PFSK-1 (cell line): Measurements from ENCODE around the gene WFS1.

Source experiments
- FOXP2 ChIP-seq: optimal IDR thresholded peaks from 2 replicates; pipeline ENCODE3; 2011; ENCODE audit warnings: borderline replicate concordance, control low read depth, inconsistent platforms; ENCODE audit not compliant: insufficient read depth; ENCODE audit errors: extremely low read length, extremely low read depth
- POLR2AphosphoS5 ChIP-seq: IDR thresholded peaks from 2 replicates; pipeline ENCODE4 v1.6.1; 2012; ENCODE audit warnings: low read depth, mild to moderate bottlenecking, control low read depth, low read length, moderate library complexity
- REST ChIP-seq, 2 experiments: IDR thresholded peaks; 2 replicates each; pipeline versions ENCODE4 v1.6.1 to v1.8.0; 2011 to 2012; ENCODE audit warnings: low read depth in 2 of 2, low read length in 2 of 2, control low read depth in 1 of 2, inconsistent platforms in 1 of 2, mild to moderate bottlenecking in 1 of 2, moderate library complexity in 1 of 2; ENCODE audit not compliant: insufficient read depth in 1 of 2
- SIN3A ChIP-seq: IDR thresholded peaks from 2 replicates; pipeline ENCODE4 v1.6.1; 2012; ENCODE audit warnings: mild to moderate bottlenecking, low read length, moderate library complexity, borderline replicate concordance; ENCODE audit not compliant: insufficient read depth
- TAF1 ChIP-seq: IDR thresholded peaks from 2 replicates; pipeline ENCODE4 v1.6.1; 2012; ENCODE audit warnings: low read length, control low read depth, borderline replicate concordance; ENCODE audit not compliant: insufficient read depth

- TF ChIP-seq REST (IDR thresholded peaks at IDR 0.05; ENCODE audit: insufficient read depth in 1 of 2, low read depth in 2 of 2, low read length in 2 of 2) (no peak), POLR2AphosphoS5 (no peak), SIN3A (no peak), TAF1 (no peak), FOXP2 (no peak)
Measured at GRCh38 chr4:6318206-6318605, 48.6 kb downstream of the WFS1 start.
